ENCODE results near the gene TACC2.

DNA sequence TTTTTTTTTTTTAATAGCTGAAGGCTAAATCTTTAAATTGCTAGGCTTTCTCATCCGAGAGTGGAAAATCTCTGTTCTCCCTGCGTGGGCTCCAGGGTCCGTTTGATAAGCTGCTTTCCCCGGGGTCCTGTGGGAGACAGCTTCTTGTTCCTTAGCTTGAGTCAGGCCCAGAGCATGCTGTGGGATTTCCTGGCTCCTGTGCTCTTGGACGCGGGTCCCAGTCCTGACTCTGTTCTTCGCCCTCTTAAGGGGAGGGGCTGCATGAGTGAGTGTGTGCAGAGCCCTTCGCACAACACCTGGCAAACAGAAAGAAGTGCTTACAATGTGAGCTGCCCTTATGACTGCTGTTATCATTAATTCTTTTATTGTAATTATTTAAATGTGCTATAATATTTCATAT lies 133.5 kb downstream of the TACC2 start:
- TF ChIP-seq, protein P1, sequence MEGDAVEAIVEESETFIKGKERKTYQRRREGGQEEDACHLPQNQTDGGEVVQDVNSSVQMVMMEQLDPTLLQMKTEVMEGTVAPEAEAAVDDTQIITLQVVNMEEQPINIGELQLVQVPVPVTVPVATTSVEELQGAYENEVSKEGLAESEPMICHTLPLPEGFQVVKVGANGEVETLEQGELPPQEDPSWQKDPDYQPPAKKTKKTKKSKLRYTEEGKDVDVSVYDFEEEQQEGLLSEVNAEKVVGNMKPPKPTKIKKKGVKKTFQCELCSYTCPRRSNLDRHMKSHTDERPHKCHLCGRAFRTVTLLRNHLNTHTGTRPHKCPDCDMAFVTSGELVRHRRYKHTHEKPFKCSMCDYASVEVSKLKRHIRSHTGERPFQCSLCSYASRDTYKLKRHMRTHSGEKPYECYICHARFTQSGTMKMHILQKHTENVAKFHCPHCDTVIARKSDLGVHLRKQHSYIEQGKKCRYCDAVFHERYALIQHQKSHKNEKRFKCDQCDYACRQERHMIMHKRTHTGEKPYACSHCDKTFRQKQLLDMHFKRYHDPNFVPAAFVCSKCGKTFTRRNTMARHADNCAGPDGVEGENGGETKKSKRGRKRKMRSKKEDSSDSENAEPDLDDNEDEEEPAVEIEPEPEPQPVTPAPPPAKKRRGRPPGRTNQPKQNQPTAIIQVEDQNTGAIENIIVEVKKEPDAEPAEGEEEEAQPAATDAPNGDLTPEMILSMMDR (IDR thresholded peaks at IDR 0.05; ENCODE audit: insufficient read depth, low read length, poor library complexity, severe bottlenecking) = no peak
- TF ChIP-seq EZH2phosphoT487 (conservative IDR thresholded peaks at IDR 0.05; ENCODE audit: low read length) = no peak
